ENCODE data around the gene SERPINB10. TPM values are rescaled to one million over a fixed set of nuclear protein-coding genes. Genes with fewer than 3 reads are reported as not detected.

SERPINB10 gene
- total and polyA plus RNA-seq, 4 donors: 0.63 to 0.96 (median 0.64) TPM; not detected in 1

DNA sequence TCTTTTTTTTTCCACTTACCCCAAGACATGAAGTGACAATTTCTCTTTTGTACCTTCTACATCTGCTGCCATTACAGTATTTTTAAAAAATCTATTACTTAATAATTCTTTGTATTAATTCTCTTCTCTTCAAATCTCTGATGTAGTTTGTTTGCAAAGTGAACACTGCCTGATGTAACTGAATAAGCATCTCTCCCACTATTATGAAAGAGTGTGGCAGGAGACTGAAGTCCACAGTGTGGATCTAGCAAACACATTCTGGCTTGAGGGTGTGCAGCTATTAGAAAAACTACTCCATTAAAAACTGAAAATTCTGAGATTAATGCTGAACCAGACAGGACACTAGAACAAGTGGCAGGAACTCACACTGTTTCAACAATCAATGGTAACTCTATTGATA lies 57.1 kb downstream of the SERPINB10 start:
- Histone ChIP-seq H3K27me3 (ENCODE audit: control insufficient read depth in 3 of 3, insufficient read depth in 3 of 3, low read length in 2 of 3) (no peaks in the 10 kb centered on the region), H3K9me3 (ENCODE audit: control insufficient read depth in 4 of 4, insufficient read depth in 3 of 4, low read length in 3 of 4) (no peaks in the 10 kb centered on the region), H3K4me3 (no peak overlapping the region), H3K36me3 (ENCODE audit: control insufficient read depth in 4 of 4, insufficient read depth in 4 of 4, low read length in 4 of 4) (no peaks in the 10 kb centered on the region), H3K27ac (ENCODE audit: low read depth in 1 of 2, low read length in 1 of 2) (no peak overlapping the region), H3K4me1 (ENCODE audit: control insufficient read depth in 5 of 5, insufficient read depth in 5 of 5, low read length in 5 of 5) (peaks cover 0 to 7% (median 0%) of the 10 kb centered on the region in 5 donors), H3K9ac (ENCODE audit: insufficient read depth in 1 of 2, low read length in 2 of 2) (no peak overlapping the region)
- ATAC-seq (ENCODE audit: insufficient read depth, low FRiP score): no peak
- no peak for DNase-seq
- TF ChIP-seq, protein P1, sequence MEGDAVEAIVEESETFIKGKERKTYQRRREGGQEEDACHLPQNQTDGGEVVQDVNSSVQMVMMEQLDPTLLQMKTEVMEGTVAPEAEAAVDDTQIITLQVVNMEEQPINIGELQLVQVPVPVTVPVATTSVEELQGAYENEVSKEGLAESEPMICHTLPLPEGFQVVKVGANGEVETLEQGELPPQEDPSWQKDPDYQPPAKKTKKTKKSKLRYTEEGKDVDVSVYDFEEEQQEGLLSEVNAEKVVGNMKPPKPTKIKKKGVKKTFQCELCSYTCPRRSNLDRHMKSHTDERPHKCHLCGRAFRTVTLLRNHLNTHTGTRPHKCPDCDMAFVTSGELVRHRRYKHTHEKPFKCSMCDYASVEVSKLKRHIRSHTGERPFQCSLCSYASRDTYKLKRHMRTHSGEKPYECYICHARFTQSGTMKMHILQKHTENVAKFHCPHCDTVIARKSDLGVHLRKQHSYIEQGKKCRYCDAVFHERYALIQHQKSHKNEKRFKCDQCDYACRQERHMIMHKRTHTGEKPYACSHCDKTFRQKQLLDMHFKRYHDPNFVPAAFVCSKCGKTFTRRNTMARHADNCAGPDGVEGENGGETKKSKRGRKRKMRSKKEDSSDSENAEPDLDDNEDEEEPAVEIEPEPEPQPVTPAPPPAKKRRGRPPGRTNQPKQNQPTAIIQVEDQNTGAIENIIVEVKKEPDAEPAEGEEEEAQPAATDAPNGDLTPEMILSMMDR (IDR thresholded peaks at IDR 0.05; ENCODE audit: control extremely low read depth, extremely low read depth): no peak

DNA sequence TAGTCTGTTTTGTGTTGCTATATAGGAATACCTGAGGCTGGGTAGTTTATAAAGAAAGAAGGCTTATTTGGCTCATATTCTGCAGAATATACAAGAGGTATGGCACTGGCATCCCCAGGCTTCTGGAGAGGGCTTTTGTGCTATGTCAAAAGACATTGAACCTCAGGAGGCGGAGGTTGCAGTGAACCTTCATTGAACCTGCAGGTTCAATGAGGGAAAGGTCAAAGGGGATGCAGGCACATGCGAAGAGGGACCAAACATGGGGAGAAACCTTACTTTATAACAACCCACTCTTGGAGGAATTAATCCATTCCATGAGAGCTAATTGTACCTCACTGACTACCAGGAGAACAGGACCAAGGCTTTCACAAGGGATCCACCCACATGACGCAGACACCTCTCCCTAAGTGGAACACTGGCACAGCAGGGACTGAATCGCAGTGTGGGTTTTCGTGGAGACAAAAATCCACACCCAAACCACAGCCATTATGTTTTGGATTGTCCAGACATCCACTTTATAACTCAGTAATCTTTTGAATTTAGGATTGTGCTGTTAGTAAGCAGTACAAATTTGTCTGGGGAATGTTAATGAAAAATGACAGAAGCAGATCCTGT lies 58.1 kb downstream of the SERPINB10 start:
- 90 to 91% methylated on average over 5 of the region's 5 CpGs for WGBS, 2 donors
- peak overlapping the region in 1 of 2 donors; percentile 18 for H3K9ac ChIP-seq (ENCODE audit: insufficient read depth in 1 of 2, low read length in 2 of 2)
- ATAC-seq (ENCODE audit: insufficient read depth, low FRiP score) (no peak), DNase-seq (no peak)
- H3K4me1 ChIP-seq (ENCODE audit: control insufficient read depth in 5 of 5, insufficient read depth in 5 of 5, low read length in 5 of 5): peaks cover 0 to 7% (median 0%) of the 10 kb centered on the region in 5 donors
- no peak overlapping the region for H3K27ac ChIP-seq (ENCODE audit: low read depth in 1 of 2, low read length in 1 of 2)
- TF ChIP-seq, protein P1 (IDR thresholded peaks at IDR 0.05; ENCODE audit: control extremely low read depth, extremely low read depth): no peak
- no peaks in the 10 kb centered on the region for H3K9me3 ChIP-seq (ENCODE audit: control insufficient read depth in 4 of 4, insufficient read depth in 3 of 4, low read length in 3 of 4)
- H3K36me3 ChIP-seq (ENCODE audit: control insufficient read depth in 4 of 4, insufficient read depth in 4 of 4, low read length in 4 of 4): no peaks in the 10 kb centered on the region
- H3K4me3 ChIP-seq: no peak overlapping the region
- H3K27me3 ChIP-seq (ENCODE audit: control insufficient read depth in 3 of 3, insufficient read depth in 3 of 3, low read length in 2 of 3): no peaks in the 10 kb centered on the region

DNA sequence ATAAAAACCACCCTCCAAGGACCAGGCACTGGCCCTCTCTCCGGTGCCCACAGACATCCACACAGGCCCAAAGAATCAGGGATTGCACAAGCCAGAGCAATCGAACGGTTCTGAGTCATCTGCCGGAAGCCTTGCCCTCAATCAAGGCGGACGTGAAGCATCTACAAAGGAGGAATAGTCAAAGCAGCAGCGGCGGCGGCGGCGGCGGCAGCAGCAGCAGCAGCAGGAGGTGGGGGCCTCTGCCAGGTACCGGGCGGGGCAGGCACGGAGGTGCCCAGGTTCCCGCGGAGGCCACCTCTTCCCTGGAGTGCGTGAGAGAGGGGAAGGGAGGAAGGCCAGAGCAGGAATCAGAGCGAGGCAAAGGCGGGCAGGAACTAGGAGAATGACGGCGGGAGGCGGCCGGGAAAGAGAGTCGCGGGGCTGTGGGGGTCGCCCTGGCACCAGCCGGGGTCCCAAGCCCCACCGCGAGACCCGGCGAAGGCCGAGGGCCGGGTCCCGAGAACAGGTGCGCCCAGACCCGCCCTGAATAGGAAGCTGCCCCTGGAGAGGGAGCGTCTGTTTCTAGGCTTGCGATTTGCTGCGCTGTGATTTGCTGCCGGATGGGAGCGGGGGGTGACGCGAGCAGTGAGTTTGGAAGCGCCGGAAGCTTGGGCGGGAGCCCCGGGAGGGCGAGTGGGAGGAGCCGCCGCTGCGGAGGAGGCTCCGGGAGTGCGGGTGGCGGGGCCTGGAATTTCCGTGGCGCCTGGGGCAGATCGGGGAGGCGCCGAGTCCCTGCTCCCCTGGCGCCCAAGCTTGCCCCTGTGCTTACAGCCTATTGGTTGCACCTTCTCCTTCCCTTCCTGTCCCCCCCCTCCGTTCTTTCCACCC lies 62.4 kb downstream of the SERPINB10 start, which contains the start of gene SERPINB8:
Gene SERPINB8, plus strand, starts transcription at position 140 of the 867 bp plus-strand sequence. CDS start 8,228 bp downstream, outside the sequence.
- peak within 1 kb of the TSS; percentile 70 for H3K4me3 ChIP-seq
- H3K27ac ChIP-seq (ENCODE audit: low read depth in 1 of 2, low read length in 1 of 2): peak within 1 kb of the TSS; percentile 98 to 99
- 0% methylated on average over 59 to 62 of the region's 62 CpGs for WGBS, 2 donors
- TF ChIP-seq, protein P1 (IDR thresholded peaks at IDR 0.05; ENCODE audit: control extremely low read depth, extremely low read depth): no peak
- DNase-seq (peak; percentile 94 to 96 (median 95)), ATAC-seq (ENCODE audit: insufficient read depth, low FRiP score) (peak; percentile 97)
- no peaks in the 10 kb centered on the region for H3K27me3 ChIP-seq (ENCODE audit: control insufficient read depth in 3 of 3, insufficient read depth in 3 of 3, low read length in 2 of 3)
- peaks cover 0 to 7% (median 0%) of the 10 kb centered on the region in 5 donors for H3K4me1 ChIP-seq (ENCODE audit: control insufficient read depth in 5 of 5, insufficient read depth in 5 of 5, low read length in 5 of 5)
- H3K36me3 ChIP-seq (ENCODE audit: control insufficient read depth in 4 of 4, insufficient read depth in 4 of 4, low read length in 4 of 4): no peaks in the 10 kb centered on the region
- peak within 1 kb of the TSS; percentile 75 to 88 for H3K9ac ChIP-seq (ENCODE audit: insufficient read depth in 1 of 2, low read length in 2 of 2)
- no peaks in the 10 kb centered on the region for H3K9me3 ChIP-seq (ENCODE audit: control insufficient read depth in 4 of 4, insufficient read depth in 3 of 4, low read length in 3 of 4)

Data from lung (tissue), 12 donors.